ENCODE measurements around the gene UNC5C. TPM values are rescaled to one million over a fixed set of nuclear protein-coding genes. Genes with fewer than 3 reads are reported as not detected.

The UNC5C gene
- total RNA-seq, 1 donor from 2014 or later = 1.7 TPM

DNA sequence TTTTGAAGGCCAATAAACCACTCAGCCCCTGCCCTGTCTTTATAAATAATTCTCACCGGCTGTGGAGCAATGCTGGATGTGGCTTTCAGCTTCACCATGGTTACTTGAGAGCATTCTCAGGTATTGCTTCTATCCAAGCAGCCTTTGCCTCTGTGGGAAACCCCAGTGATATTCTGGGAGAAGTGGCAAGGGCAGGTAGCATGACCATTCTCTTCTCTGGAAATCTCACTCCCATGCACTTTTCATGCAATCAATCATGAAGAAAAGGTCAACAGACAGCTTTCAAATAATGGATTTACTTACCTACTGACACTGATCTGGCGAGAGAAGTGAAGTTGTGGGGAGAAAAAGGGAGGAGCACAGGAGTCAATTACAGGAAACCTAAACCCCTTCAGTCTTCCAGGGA, 49.5 kb downstream of the UNC5C start:
- no peak for DNase-seq (ENCODE audit: low spot score)
- intact Hi-C loops (cut with DNase I) = no loop called here

DNA sequence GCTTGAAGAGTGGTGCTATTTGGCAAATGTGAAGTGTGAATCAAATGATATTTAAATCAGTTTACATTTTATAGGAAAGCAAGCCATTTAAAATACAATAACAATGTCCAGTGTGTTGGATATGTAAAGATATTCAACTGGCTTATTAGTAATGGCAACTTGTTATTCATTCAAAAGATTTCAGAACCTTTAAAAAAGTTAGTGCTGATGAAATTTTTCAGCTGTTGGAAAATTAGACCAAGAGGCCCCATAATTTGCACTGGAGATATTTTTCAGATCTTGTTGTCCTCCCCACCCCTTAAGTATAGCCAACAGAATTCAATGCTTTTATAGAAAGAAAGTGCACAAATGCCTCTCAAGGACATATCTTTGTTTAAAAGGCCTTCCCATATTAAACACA, 54.6 kb downstream of the UNC5C start:
- intact Hi-C loops (cut with DNase I) = no loop called here

DNA sequence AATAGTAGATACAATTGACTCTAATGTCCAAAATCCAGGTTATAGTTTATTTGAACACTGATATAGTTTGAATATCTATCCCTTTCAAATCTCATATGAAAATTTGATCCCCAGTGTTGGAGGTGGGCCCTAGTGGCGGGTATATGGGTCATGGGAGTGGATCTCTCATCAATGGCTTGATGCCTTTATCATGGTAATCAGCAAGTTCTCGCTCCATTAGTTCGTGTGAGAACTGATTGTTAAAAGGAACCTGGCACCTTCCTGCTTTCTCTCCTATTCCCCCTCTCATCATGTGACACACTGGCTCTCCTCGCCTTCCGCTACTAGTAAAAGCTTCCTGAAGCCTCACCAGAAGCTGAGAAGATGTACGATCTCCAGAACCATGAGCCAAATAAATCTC, 70.1 kb downstream of the UNC5C start:
- DNase-seq (ENCODE audit: low spot score) = no peak
- intact Hi-C loops (cut with DNase I) = no loop called here

More for the DNA sequence above, 54.6 kb downstream of the UNC5C start:
- no peak for DNase-seq (ENCODE audit: low spot score)

DNA sequence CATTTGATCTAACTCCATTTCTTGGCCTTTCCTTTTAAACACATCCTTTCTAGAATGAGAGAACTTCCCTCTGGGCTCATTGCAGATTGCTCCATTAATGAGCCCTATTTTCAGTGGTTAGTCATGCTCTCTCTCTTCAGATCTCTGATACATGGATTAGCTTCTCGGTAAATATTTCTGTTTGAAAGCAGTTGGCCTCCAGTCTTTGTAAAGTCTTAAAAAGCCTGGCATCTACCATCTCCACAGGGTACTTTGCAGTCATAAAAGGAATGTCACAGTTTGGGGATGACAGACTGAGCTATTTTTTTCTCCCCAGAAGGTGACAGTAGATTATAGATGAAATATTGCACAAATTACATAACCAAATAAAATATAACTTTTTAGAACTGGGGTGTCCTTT, 72.7 kb downstream of the UNC5C start:
- no peak for DNase-seq (ENCODE audit: low spot score)
- intact Hi-C loops (cut with DNase I) = no loop called here

DNA sequence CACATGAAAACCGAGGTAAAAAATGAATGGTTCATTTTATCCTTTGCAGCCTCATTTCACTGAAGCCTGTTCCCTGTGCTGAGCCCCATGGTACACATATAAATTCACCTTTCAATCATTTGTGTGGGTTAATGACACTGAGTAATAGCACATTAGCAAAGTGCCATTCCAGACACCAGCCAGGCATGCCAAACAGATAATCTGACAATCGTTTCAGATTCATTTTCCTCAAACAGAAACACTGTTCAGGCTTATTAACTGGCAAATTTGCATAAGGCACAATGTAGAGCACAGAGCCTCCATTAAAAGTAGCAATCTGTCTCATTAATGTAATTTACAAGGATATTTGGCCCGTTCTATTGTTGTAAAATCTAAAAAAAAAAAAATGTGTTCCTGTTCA, 76.2 kb downstream of the UNC5C start:
- intact Hi-C loops (cut with DNase I) = no loop called here
- DNase-seq (ENCODE audit: low spot score) = no peak

DNA sequence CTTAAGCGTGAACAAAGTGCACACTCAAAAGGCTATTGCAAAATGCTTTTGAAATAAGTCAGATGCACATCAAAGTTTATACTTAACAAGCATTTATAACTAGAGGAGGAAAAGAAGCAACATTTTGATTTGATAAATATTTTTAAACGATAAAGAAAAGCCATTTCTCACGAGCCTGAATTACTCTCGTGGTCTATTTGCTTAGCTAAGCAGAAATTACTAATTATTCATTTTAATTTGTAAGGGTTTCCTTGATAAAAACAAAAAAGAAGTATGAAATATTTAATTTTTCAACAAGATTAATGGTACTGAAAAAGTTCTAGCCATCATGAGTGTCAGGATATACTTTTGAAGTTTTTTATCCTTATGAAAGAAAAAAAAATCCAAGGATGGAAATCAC, 78.2 kb downstream of the UNC5C start:
- no peak for DNase-seq (ENCODE audit: low spot score)
- intact Hi-C loops (cut with DNase I) = no loop called here

DNA sequence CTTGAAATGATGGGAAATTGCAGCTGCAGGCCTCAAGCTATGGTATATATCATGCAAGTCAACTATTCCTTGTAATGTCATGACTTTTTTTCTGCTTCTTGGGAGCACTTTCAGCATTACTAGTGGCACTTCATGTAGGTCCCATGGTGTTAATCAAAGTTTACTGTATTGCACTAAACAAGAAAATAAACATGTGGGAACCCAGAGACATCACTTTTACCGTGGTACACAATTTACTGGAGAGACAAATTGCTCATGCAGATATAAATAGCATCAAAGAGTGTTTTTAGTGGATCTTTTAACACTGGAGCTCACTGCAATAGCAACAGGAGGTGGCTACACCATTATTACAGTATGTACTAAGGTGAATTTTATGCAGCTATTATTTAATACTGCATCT, 79.2 kb downstream of the UNC5C start:
- intact Hi-C loops (cut with DNase I) = no loop called here
- no peak for DNase-seq (ENCODE audit: low spot score)

DNA sequence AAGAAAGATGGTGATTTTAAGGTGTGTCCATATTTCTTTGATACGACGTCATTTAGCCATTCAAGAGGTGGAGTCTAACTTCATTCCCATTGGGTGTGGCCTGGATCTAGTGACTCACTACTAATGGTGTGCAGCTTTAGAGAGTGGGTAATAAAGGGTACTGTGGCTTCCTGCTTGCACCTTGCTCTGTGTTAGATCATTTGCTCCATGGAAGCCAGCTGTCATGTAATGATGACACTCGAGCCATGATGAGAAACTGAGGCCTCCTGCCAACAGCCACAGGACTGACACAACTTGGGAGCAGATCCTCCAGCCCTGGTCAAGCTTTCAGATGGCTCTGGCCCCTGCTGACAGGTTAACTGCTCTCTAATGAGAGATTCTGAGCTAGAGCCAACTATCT, 82.0 kb downstream of the UNC5C start:
- intact Hi-C loops (cut with DNase I) = no loop called here
- DNase-seq (ENCODE audit: low spot score) = no peak

DNA sequence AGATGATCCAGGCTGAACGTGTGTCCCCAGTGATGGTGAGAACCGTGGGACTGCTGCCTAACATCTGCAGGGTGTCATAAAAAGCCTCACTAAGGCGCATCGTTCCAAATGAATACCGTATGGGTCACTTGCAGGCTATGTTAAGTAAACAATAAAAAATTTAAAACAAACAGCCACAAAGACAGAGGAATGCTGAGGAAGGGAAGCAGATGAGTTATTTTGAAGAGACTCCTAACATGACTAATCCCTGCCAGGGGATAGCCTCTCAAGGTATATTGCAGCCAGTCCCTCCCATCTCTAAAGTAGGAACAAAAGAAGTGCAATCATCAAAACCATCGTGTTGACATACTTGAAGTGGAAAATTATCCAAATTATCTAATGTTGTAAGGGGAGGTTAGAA, 83.8 kb downstream of the UNC5C start:
- no peak for DNase-seq (ENCODE audit: low spot score)
- intact Hi-C loops (cut with DNase I) = no loop called here

DNA sequence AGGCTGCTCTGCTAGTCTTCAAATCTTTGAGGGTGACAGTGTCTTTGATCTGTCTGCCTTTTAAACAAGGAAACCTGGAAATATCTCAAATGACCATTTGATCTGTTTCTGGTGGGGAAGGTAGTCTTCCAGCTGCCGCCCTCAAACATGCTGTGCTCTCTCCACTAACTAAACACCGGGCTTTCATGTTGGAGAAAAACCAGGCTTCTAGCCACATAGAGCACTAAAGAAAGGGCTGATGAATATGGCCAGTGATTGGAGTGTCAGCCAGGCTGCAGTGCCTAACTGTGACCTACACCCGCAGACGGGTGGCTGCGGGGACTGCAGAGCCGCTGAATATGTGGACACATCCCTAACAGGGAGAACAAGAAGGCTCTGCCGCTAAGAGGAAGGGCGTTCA, 85.9 kb downstream of the UNC5C start:
- no peak for DNase-seq (ENCODE audit: low spot score)
- intact Hi-C loops (cut with DNase I) = no loop called here

DNA sequence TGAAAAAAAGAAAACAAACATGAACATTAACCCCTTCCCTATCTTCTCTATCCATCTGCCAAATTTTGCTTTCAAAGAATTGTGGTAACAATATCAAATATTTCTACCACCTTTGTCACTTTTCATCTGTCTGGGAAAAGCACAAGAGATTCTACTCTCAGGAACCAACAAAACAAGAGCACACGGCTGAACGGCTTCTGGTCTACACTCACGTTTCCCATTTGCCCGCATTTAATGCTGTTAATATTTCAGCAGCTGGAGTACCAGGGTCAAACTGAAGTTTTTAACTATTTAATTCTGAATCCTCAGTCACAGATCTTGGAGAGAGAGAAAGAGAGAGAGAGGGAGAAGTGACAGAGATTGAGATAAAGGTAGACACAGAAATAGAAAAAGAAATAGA, 91.4 kb downstream of the UNC5C start:
- no peak for DNase-seq (ENCODE audit: low spot score)
- intact Hi-C loops (cut with DNase I) = no loop called here

DNA sequence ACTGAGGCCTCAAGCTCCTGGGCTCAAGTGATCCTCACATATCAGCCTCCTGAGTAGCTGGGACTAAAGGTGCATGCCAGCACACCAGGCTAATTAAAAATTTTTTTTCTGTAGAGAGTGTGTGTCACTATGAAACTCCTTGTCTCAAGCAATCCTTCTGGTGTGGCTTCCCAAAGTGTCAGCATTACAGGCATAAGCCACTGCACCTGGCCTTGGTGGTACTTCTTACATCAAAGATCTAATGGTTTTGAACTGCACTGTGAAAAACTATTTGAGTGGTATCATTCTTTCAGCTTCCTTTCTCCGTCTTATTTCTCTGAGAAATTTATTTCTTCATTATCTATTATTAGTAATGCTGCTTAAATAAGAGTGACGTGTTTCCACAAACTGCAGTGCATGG, 98.5 kb downstream of the UNC5C start:
- intact Hi-C loops (cut with DNase I) = no loop called here
- DNase-seq (ENCODE audit: low spot score) = no peak

DNA sequence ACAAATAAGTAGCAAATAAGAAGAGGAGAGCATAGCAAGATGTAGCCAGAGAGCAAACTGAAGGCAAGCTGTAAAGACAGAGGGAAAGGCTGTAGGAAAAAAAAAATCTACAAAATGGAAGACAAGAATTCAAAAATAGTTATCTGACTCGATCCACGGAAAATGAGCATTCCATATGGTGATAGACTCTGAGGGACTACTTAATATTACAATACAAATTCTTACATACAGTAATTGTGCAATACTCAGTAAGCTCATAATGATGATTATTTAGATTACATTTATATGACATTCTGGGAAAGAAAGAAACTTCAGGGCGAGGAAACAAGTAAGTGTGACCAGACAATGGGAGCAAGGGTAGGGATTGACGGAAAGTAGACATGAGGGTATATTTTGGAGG, 102.6 kb downstream of the UNC5C start:
- intact Hi-C loops (cut with DNase I) = no loop called here
- DNase-seq (ENCODE audit: low spot score) = no peak

DNA sequence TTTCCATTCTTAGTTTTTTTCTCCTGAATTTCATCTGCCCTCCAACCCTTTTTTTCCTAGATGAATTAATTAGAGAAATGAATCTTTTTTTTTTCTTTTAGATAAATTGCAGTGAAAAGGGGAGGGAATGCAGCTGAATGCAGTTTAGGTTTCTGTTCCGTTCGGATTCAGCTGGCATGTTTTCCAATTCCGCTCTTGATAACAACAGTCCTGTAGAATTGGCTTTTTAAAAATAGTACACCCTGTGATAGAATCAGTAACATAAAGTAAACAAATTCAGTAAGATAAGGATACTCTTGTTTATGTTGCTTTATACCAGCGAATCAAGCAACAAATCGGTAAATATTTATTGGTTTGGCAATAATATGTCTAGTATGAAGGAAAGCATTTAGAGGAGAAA, 103.5 kb downstream of the UNC5C start:
- intact Hi-C loops (cut with DNase I) = no loop called here
- DNase-seq (ENCODE audit: low spot score) = no peak

DNA sequence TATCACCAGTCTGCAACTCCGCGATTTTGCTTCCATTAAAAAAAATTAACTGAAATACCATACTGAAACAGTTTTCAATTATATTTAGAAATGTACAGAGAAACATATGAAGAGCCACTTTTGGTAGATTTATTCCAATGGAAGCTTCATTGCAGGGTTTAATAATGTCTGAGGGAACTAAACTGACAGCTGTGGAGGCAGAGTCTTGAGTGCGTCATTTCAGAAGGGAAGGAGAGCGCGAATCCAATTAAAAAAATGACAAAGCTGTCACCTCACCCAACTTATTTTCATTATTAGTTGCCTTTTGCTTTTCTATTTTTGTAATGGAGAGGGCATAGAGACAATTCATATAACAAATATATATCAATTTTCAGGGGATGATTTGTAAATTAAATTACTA, 104.0 kb downstream of the UNC5C start:
- DNase-seq (ENCODE audit: low spot score) = no peak
- intact Hi-C loops (cut with DNase I) = no loop called here

DNA sequence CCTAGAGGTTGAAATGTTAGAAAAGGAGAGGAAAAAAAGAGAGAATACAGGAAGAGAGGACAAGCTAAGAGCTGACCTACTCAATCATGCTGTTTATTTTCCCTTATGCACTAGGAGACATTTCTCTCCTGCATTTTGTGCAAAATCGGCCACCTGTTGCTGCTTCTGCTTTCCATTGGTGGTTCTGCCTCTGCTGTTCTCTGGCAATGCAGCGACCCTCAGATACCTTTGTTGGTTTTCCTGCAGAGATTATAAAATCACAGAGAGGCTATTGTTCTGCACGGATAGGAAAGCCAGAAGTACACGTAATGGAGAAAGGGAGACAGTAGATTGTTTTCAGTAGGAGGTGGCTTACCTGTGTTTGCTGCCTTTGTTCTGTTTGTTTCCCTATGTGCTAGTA, 108.9 kb downstream of the UNC5C start:
- intact Hi-C loops (cut with DNase I) = no loop called here
- no peak for DNase-seq (ENCODE audit: low spot score)

DNA sequence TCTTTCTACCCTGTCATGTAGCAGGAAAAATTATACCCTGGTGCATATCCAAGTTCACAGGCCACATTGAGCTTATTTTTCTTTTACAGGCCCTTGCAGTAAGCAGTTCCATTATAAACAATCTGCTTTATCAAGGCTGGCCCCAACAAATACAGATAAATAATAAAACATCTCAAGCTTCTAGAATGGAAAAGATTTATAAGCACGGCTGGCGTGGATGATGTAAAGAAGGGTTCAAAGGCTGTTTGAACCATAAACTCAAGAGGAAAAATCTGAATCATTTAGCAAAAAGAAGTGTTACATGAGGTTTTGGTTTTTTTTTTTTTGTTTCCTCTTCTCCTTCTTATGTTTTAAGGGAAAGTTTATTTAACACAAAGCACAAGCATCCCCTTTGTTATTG, 109.7 kb downstream of the UNC5C start:
- intact Hi-C loops (cut with DNase I) = no loop called here
- DNase-seq (ENCODE audit: low spot score) = no peak

DNA sequence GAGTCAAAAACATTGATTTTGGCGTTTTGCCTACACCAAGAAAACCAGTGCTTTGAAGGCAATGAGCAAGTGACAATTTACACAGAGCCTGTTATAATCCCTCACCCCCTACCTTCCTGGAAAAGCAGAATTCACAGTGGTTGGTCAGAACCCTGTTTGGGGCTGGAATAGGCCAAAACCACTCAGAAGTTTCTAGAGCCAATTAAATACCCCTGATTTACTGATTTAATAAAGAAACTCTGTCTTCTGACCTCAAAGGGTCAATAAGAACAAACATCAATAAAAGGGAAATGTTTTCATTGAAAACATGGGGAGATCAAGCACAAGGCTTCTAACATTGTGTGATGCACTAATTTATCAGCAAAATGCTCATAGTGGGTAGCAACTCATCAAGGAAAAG, 116.3 kb downstream of the UNC5C start:
- intact Hi-C loops (cut with DNase I) = no loop called here
- no peak for DNase-seq (ENCODE audit: low spot score)

DNA sequence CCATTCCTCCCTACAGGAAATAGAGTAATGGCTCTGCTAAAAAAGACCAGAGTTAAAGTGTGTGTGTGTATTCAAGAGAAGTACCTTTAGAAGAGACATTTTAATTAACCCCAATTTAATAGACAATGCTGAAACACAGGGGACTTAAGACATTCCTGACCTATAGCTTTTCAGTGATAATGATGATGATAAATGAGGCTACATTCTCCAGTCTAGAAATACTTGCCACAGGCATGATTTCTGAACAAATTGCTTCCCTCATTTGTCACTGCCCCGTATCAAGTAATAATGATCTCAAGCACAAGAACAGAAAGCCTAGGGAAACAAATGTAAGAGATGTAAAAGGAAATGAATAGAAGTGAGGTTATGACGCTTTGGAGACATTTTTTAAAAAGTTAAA, 117.1 kb downstream of the UNC5C start:
- intact Hi-C loops (cut with DNase I) = no loop called here
- no peak for DNase-seq (ENCODE audit: low spot score)

DNA sequence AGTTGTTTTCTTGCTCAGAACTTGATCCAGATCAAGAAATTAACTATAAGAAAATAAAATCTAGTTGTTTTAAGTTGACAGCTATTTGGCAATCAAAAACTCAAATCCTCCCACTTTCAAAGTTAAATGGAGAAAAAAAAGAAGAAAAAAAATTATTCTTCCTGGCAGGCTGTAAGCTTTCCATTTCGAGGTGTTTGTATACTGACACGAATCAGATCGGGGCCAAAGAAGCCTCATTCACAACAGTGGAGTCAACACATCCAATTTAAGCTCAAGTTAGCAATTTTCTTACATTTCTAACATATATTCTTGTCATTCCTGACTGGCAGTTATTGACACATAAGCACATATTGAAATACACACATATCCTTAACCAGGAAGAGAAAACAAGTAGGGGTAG, 119.4 kb downstream of the UNC5C start:
- DNase-seq (ENCODE audit: low spot score) = no peak
- intact Hi-C loops (cut with DNase I) = no loop called here

DNA sequence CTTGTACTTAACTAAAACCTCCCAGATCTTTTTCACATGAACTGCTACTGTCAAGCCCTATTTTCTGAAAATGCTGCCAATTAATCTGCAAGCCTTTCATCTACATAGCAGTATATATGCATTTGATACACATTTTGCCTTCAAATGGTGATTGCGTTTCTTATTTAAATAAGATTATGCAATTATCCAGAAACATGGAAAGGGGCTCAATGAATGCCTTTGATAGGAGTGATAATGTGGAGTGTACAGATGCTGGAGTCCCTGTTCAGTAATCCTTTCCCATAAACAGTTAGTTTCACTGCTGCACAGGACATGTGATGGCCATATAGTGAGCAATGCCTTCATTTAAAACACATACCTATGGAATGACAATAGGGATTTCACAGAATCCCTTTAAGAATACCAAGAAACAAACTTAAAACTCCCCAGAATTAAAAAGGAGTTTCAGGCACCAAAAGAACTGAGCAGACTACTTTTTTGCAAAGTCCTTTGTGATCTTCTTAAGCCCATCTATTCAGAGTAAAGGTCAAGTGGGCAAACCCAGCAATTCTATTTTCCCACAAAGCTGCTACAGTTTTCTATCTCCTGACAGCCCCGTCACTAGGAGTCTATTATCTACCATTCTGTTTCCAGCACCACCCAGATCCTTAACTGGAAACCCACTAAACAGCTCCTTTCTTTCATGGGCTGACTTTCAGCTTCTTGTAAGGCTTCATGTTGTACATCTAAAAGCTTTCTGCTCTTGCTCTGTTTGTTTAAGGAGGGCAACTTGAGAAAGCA, 120.3 kb downstream of the UNC5C start:
- no peak for DNase-seq (ENCODE audit: low spot score)
- intact Hi-C loops (cut with DNase I) = no loop called here

DNA sequence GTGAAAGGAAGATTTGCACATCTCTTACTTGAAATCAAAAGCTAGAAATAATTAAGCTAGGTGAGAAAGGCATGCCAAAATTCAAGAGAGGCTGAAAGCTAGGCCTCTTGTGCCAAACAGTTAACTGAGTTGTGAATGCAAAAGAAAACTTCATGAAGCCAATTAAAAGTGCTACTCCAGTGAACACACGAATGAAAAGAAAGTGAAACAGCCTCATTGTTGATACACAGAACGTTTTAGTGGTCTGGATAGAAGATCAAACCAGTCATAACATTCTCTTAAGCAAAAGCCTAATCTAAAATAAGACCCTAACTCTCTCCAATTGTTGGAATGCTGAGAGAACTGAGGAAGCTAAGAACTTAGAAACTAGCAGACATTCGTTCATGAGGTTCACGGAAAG, 122.3 kb downstream of the UNC5C start:
- intact Hi-C loops (cut with DNase I) = no loop called here
- no peak for DNase-seq (ENCODE audit: low spot score)

Data from cardiac septum (tissue), 1 donor.